H54 (cell line): Measurements from ENCODE around the gene CDKAL1.
"Not testable (repeated sequence)": the region's sequence is repeated elsewhere in the genome, so short reads cannot be mapped to it uniquely, and the experiment has no call there.

ENCODE experiments used
- DNase-seq: peaks from one replicate; pipeline ENCODE4 v3.0.0; 2011; ENCODE audit warnings: low spot score, mixed read lengths; ENCODE audit not compliant: insufficient read length
- FAIRE-seq: peaks from 3 replicates; lab custom pipeline; 2011; peaks lifted over from hg19 to GRCh38; lab: Jason Lieb, UNC
- POLR2A ChIP-seq: IDR thresholded peaks from 2 replicates; pipeline ENCODE4 v1.6.1; 2011; ENCODE audit warnings: low read depth, mild to moderate bottlenecking, low read length

Gene CDKAL1

DNA sequence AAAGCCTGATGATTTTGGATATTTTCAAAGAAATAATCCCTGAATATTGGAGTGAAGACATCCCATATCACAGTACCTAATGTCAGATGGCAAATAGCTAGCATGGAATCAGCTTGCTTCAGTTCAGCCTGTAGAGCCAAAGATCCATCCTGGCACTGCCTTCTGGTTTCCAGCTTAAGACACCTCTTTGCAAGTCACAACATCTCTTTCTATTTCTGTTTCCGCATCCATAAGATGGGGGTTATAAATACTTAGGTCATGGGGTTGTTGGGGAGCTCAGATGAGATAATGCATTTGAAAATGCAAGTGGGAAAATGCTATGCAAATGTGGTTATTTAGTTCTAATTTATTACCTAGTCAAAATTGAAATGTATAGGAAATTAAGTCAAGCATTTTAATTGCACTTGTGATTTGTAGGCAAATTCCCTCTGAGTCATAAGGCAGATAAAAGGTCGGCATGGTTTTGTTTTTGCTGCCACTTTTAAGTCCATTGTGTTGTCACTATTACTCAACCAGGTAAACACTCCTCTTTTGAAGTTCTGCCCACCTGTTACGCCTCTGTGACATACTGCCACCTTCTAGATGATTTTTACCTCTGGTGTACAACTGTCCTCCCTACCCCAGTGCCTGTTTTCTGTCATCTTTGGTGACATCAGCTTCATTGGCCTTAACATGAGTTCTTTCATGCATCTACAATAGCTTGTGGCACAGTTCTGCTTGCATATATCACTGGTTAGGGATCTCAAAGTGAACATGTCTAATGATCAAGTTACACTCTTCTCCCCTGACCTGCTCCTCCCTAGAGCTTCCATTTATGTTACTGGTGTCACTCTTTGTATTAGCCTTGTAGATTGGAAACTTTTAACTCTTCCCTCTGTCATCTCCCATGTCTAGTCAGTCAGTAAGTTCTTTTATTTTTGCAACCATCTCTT lies 96.6 kb downstream of the CDKAL1 start:
- DNase-seq (no peak), FAIRE-seq (peak; percentile 27)
- no peak for TF ChIP-seq POLR2A

DNA sequence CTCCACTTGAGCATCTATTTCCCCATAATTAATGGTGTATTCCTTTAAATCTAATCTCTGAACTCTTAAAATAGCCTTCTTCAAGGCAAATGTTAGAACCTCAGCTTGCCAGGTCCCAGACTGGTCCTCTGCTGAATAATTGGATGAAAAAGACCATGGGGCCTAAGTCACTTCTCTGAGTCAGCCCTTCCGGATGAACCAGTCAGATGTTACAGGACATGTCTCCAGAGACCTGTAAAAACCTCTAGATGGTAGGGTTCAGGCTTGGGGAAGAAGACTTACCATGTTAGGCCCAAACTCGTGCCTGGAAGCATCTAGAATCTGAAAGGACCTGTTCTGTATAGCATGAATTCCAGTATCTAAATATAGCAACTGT lies 97.3 kb downstream of the CDKAL1 start:
- DNase-seq: no peak
- TF ChIP-seq POLR2A: no peak
- no peak for FAIRE-seq

DNA sequence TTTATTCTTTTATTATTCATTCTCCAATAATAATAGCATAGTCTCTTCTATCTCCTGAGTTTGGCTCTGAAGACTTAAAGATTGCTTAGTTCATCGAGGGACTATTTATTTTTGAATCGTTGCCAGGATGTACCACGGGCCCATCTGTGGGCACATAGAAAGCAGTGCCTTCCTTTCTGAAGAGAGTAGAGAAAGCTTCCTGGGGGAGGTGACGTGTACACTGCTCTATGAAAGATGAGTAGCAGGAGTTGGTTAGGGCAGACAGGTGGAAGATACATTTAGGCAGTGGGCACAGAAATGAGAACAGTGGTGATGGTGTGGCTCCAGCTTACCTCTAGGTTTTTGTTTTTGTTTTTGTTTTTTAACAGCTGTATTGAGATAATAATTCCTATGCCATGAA lies 98.4 kb downstream of the CDKAL1 start:
- FAIRE-seq (no peak), DNase-seq (no peak)
- no peak for TF ChIP-seq POLR2A

DNA sequence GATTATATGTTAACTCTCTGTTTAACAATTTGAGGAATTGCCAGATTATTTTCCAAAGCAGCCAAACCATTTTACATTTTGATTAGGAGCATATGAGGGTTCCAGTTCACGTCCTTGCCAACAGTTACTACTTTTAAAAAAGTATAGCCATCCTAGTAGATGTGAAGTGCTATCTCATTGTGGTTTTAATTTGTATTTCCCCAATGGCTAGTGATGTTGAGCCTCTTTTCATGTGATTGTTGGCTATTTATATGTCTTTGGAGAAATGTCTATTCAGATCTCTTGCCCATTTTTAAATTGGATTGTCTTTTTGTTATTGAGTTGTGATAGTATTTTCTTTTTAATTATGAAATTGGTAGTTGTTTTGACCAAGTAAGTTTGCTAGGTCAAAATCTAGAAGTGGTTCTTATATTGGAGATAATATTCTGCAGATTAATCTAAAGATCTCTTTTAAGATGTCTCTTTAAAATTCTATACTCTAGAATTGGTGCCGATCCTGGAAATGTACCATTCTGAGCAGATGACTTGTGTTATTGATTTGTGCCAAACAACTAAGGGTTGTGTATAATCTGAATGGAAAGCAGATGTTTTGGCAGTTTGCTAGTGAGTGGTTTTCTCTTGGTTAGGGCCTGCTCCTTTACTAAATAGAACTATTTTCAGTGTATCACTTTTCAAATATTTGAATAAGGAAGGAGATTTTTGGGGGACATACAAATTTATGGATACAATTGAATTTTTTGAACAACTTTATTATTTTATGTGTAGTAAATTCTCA lies 99.5 kb downstream of the CDKAL1 start:
- TF ChIP-seq POLR2A: no peak
- FAIRE-seq (no peak), DNase-seq (no peak)

DNA sequence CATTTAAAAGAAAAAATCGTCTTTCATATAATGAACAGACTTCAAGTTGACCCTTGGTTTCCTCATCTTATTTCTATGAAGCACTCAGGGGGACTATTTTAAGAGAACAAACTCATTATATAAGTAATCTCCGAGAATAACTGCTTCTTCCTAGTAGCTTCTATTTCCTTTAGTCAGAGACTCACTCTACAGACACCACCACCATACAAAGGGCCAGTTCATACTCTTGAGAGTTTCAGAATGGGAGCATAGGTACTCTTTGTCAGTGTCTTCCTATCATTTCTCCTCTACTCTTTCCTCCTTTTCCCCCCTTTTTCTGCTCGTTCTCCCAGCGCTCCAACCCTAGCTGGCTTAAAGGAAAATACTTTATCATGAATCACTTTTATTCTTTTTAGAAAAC lies 104.9 kb downstream of the CDKAL1 start:
- TF ChIP-seq POLR2A: no peak
- FAIRE-seq: no peak
- no peak for DNase-seq

DNA sequence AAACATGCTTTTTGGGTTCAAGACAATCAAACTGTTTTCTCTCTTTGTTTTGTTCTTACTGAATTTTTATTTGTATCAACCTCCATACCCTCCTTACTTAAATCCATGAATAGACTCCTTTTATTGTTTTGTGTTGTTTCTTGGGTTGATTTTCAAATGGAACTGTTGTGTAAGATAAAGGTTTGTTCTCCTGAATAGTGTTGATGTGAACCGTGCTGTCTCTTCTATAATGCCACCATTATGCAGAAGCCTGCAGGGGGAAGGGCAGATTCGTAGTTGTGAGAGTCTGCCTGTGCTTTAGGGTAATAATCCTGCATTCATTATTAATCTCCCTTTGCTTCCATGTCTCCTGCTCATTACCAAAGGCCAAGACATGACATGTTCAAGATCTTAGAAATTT lies 105.9 kb downstream of the CDKAL1 start:
- DNase-seq: no peak
- TF ChIP-seq POLR2A: no peak
- peak; percentile 48 for FAIRE-seq

DNA sequence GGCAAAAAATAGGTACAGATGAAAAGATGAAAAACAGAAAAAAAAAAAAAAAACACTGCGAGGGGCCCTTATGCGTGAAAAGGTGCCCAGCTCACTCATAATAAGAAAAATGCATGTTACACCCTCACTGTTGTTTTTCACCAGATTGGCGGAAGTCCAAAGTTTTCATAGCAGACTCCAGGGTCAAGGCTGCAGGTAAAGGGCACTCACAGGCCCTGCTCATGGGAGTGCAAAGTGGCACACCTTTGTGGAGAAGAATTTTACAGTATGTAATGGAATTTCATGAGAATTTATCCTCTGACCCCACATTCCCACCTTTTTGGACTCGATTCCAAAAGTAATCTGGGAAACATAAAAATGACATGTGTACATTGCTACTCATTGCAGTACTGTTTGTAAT lies 108.2 kb downstream of the CDKAL1 start:
- DNase-seq: no peak
- no peak for FAIRE-seq
- TF ChIP-seq POLR2A: no peak

DNA sequence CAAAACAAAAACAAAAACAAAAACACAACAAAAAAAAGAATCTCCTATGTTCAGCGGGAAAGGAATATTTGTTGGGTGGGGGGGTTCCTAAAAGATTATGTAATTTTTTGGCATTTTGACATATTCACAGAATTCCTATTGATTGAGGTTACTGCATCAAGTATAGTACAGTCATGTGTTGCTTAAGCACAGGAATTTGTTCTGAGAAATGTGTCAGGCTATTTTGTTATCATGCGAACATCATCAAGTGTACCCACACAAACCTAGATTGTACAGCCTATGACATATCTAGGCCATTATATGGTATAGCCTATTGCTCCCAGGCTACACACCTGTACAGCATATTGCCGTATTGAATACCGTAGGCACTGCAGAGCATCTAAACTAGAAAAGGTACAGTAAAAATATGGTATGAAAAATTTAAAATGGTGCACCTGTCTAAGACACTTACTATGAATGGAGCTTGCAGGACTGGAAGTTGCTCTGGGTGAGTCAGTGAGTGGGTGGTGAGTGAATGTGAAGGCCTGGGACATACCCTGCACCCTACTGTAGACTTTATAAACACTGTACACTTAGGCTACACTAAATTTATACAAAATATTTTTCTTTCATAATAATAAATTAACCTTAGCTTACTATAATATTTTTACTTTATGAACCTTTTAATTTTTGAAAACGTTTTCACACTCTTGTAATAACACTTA lies 110.6 kb downstream of the CDKAL1 start:
- DNase-seq (no peak), FAIRE-seq (no peak)
- TF ChIP-seq POLR2A: no peak

DNA sequence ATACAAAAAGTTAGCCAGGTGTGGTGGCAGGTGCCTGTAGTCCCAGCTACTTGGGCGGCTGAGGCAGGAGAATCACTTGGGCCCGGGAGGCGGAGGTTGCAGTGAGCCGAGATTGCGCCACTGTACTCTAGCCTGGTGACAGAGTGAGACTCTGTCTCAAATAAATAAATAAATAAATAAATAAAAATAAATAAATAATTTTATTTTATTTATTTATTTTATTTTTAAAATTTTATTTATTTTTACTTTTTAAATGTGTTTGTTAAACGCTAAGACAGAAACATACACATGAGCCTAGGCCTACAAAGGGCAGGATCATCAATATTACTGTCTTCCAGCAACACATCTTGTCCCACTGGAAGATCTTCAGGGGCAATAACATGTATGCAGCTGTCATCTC lies 111.3 kb downstream of the CDKAL1 start:
- not testable (repeated sequence) for FAIRE-seq, DNase-seq

DNA sequence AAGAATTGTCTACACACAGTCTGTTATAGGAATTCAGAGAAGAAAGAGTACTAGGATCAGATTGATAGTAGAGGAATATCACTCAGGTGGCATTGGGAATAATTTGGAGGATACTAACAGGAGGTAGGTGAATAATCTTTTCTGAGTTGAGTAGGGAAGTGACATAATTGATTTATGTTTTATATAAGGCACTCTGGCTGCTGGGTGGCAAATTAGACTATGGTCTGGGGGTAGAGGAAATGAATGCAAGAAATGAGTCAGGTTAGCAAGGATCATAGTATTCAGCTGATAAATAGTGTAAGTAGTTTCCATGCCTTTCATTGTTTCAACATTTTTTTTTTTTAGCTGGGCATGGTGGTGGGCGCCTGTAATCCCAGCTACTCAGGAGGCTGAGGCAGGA lies 113.3 kb downstream of the CDKAL1 start:
- FAIRE-seq (no peak), DNase-seq (no peak)
- TF ChIP-seq POLR2A: no peak

DNA sequence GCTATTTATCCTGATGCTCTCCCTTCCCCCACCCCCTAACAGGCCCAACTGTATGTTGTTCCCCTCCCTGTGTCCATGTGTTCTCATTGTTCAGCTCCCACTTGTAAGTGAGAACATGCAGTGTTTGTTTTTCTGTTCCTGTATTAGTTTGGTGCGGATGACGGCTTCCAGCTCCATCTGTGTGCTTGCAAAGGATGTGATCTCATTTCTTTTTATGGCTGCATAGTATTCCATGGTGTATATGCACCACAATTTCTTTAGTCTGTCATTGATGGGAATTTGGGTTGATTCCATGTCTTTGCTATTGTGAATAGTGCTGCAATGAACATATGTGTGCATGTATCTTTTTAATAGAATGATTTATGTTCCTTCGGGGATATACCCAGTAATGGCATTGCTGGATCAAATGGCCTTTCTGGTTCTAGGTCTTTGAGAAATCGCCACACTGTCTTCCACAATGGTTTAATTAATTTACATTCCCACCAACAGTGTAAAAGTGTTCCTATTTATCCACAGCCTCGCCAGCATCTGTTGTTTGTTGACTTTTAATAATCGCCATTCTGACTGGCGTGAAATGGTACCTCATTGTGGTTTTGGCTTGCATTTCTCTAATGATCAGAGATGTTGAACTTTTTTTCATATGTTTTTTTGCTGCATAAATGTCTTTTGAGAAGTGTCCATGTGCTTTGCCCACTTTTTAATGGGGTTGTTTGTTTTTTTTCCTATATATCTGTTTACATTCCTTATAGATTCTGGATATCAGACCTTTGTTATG lies 115.6 kb downstream of the CDKAL1 start:
- not testable (repeated sequence) for DNase-seq, FAIRE-seq

DNA sequence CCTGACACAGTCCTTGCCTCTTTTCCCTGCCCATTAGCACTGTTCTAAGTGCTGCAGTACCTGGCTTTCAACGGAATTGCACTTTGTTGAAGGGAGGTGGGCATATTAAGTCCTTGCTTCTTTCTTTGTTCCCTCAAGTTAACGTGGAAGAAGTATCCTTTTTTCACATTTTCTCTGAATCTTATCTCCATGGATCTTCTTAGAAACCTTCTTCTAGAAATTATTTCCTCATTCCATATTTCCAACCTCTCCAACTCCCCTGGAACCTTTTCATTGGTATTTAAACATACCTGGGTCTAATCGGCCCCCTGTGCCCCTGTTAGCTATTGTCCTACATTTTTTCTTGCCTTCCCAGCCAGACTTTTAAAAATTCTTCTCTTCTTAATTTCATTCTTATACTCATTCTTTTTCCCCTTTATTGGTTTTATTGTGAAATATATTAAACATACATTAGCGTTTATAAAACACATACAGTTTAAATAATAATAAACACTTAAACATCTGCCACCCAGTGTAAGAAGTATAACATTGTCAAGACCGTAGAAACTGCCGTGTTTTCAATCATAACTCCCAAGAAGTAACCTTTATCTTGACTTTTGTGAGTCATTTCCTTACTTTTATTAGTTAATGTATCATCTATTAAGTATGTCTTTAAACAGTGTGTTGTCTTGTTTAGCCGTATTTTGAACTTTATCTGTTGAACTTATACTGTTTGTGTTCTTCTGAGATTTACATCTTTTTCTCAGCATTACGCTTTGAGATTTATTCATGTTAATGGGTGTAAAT lies 118.2 kb downstream of the CDKAL1 start:
- FAIRE-seq: no peak
- no peak for TF ChIP-seq POLR2A
- DNase-seq: no peak

DNA sequence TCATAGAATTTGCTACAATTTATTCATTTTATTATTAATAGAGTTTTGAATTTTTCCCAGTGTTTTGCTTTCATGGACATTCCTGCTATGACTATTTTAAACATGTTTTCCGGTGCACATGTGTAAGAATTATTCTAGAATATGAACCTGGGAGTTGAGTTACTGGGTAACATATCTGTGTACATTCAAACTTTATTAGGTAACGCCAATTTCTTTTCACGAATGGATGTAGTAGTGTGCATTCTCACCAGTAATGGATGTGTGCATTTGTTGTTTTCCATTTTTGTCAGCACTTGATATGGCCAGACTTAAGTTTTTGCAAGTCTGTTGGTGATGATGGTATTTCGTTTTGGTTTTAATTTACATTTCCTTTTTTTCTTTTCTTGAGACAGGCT lies 118.8 kb downstream of the CDKAL1 start:
- FAIRE-seq (no peak), DNase-seq (no peak)
- no peak for TF ChIP-seq POLR2A
